OCI-LY1 (cell line): ENCODE results near the gene CAPN3.

Experiments
- H2AFZ ChIP-seq: fragments of 200-600 bp; sonication (generic), shearing (Covaris generic); 2 replicates; pipeline ENCODE4 v1.6.0; 2014; ENCODE audit warnings: antibody characterized with exemption, mild to moderate bottlenecking, low read length
- H3F3A ChIP-seq: fragments of 200-600 bp; sonication (generic), shearing (Covaris generic); 2 replicates; pipeline ENCODE4 v1.6.0; 2014; ENCODE audit warnings: mild to moderate bottlenecking, antibody characterized with exemption, low read length, moderate library complexity; ENCODE audit not compliant: insufficient read depth
- H3K27ac ChIP-seq: fragments of 200-600 bp; sonication (generic); 2 replicates; pipeline ENCODE4 v1.5.1; 2014; ENCODE audit warnings: low read length, mixed run types, mild to moderate bottlenecking, low read depth; ENCODE audit not compliant: poor library complexity, severe bottlenecking
- H3K27me3 ChIP-seq: fragments of 200-600 bp; sonication (generic); 2 replicates; pipeline ENCODE4 v1.6.0; 2014; ENCODE audit warnings: antibody characterized with exemption, mild to moderate bottlenecking, low read length, moderate library complexity; ENCODE audit not compliant: insufficient read depth
- H3K36me3 ChIP-seq: fragments of 200-600 bp; sonication (generic); 2 replicates; pipeline ENCODE4 v1.6.1; 2014; ENCODE audit warnings: mild to moderate bottlenecking, antibody characterized with exemption, low read length, moderate library complexity, mixed read lengths; ENCODE audit not compliant: insufficient read depth
- H3K4me1 ChIP-seq: fragments of 200-600 bp; sonication (generic); 2 replicates; pipeline ENCODE4 v1.5.1; 2014; ENCODE audit warnings: mild to moderate bottlenecking, low read length, moderate library complexity; ENCODE audit not compliant: insufficient read depth, severe bottlenecking
- H3K4me2 ChIP-seq: fragments of 200-600 bp; sonication (generic), shearing (Covaris generic); 2 replicates; pipeline ENCODE4 v1.6.1; 2014; ENCODE audit warnings: low read length
- H3K4me3 ChIP-seq: fragments of 200-600 bp; sonication (generic); 2 replicates; pipeline ENCODE4 v1.5.1; 2014; ENCODE audit warnings: low read length, low read depth, mild to moderate bottlenecking, mixed read lengths; ENCODE audit not compliant: poor library complexity, severe bottlenecking
- H3K79me2 ChIP-seq: fragments of 200-600 bp; shearing (Covaris generic); 2 replicates; pipeline ENCODE4 v1.6.1; 2016; ENCODE audit warnings: mixed run types, low read length, mixed read lengths; ENCODE audit not compliant: insufficient read depth
- H3K9ac ChIP-seq: fragments of 200-600 bp; sonication (generic), shearing (Covaris generic); 2 replicates; pipeline ENCODE4 v1.6.1; 2014; ENCODE audit warnings: mild to moderate bottlenecking, low read length, mixed read lengths
- H3K9me2 ChIP-seq: fragments of 200-600 bp; sonication (generic), shearing (Covaris generic); 2 replicates; pipeline ENCODE4 v1.6.1; 2014; ENCODE audit warnings: low read depth, mild to moderate bottlenecking, low read length, mixed read lengths
- H3K9me3 ChIP-seq: fragments of 200-600 bp; shearing (Covaris generic); 2 replicates; pipeline ENCODE4 v1.6.1; 2014; ENCODE audit warnings: low read length, mixed read lengths
- H4K20me1 ChIP-seq: fragments of 200-600 bp; sonication (generic), shearing (Covaris generic); 2 replicates; pipeline ENCODE4 v1.6.0; 2016; ENCODE audit warnings: mild to moderate bottlenecking, low read length; ENCODE audit not compliant: insufficient read depth
- CTCF ChIP-seq: fragments of 200-600 bp; sonication (generic), shearing (Covaris generic); IDR thresholded peaks from 2 replicates; pipeline ENCODE4 v1.5.1; 2017; ENCODE audit warnings: mild to moderate bottlenecking, antibody characterized with exemption, low read length, moderate library complexity, mixed read lengths
- EZH2 ChIP-seq: fragments of 200-600 bp; sonication (generic), shearing (Covaris generic); IDR thresholded peaks from 2 replicates; pipeline ENCODE4 v1.8.0; 2017; ENCODE audit warnings: borderline replicate concordance, mixed run types, mild to moderate bottlenecking, antibody characterized with exemption, low read length, moderate library complexity, mixed read lengths

CAPN3 gene

GRCh38 chr15:42355291-42355690, 4.0 kb upstream of the CAPN3 start:
- H3F3A ChIP-seq = no peaks in the 10 kb centered on the region
- TF ChIP-seq CTCF (no peak), EZH2 (no peak)
- H3K27me3 ChIP-seq = no peaks in the 10 kb centered on the region
- no peak overlapping the region for H3K27ac ChIP-seq
- H4K20me1 ChIP-seq = no peaks in the 10 kb centered on the region
- no peaks in the 10 kb centered on the region for H3K9me2 ChIP-seq
- H3K36me3 ChIP-seq = no peaks in the 10 kb centered on the region
- no peak overlapping the region for H3K9ac ChIP-seq
- H3K4me3 ChIP-seq = no peak overlapping the region
- no peaks in the 10 kb centered on the region for H3K9me3 ChIP-seq
- H3K4me2 ChIP-seq = no peak overlapping the region
- no peaks in the 10 kb centered on the region for H3K79me2 ChIP-seq
- H3K4me1 ChIP-seq = no peaks in the 10 kb centered on the region
- no peak overlapping the region for H2AFZ ChIP-seq

- H3K4me3 ChIP-seq = no peak overlapping the region
These were observed 2.5 kb upstream of the CAPN3 start for GRCh38 chr15:42356851-42357250.

GRCh38 chr15:42358141-42358540, 1.2 kb upstream of the CAPN3 start:
- no peak overlapping the region for H3K4me3 ChIP-seq
- no peaks in the 10 kb centered on the region for H3F3A ChIP-seq
- H4K20me1 ChIP-seq = no peaks in the 10 kb centered on the region
- H3K4me2 ChIP-seq = no peak overlapping the region
- no peak overlapping the region for H3K27ac ChIP-seq
- TF ChIP-seq CTCF (no peak), EZH2 (no peak)
- no peaks in the 10 kb centered on the region for H3K36me3 ChIP-seq
- no peaks in the 10 kb centered on the region for H3K9me2 ChIP-seq
- no peak overlapping the region for H3K9ac ChIP-seq
- H3K4me1 ChIP-seq = no peaks in the 10 kb centered on the region
- H2AFZ ChIP-seq = no peak overlapping the region
- no peaks in the 10 kb centered on the region for H3K27me3 ChIP-seq
- H3K79me2 ChIP-seq = no peaks in the 10 kb centered on the region
- H3K9me3 ChIP-seq = no peaks in the 10 kb centered on the region

More at GRCh38 chr15:42356851-42357250, 2.5 kb upstream of the CAPN3 start:
- Histone ChIP-seq H3K9me2 (no peaks in the 10 kb centered on the region), H3K9me3 (no peaks in the 10 kb centered on the region), H3K79me2 (no peaks in the 10 kb centered on the region), H3K36me3 (no peaks in the 10 kb centered on the region), H3K27ac (no peak overlapping the region), H3K27me3 (no peaks in the 10 kb centered on the region), H2AFZ (no peak overlapping the region), H3K4me1 (no peaks in the 10 kb centered on the region), H3K9ac (no peak overlapping the region), H4K20me1 (no peaks in the 10 kb centered on the region), H3K4me2 (no peak overlapping the region), H3F3A (no peaks in the 10 kb centered on the region)
- TF ChIP-seq EZH2 (no peak), CTCF (no peak)
